CD4-positive, CD25-positive, alpha-beta regulatory T cell (primary cell): Measurements from ENCODE around the gene DNAH8. TPM values are rescaled to one million over a fixed set of nuclear protein-coding genes. Genes with fewer than 3 reads are reported as not detected.

Source experiments
- ATAC-seq, 2 donors: fragments of 150-1000 bp; cut with Tn5 transposase; one replicate each; pipeline ENCODE4 v1.10.0; 2021; ENCODE audit warnings: low read depth in 2 of 2, moderate number of reproducible peaks in 2 of 2, moderate library complexity in 1 of 2
- DNase-seq, 3 donors: peaks; one replicate each; pipeline versions ENCODE4 v3.0.0 to v3.0.0-alpha.2; 2012 to 2022; ENCODE audit warnings: mixed read lengths in 1 of 3
- H3K27ac ChIP-seq: one replicate; pipeline ENCODE4 v1.7.0; 2013; ENCODE audit warnings: mild to moderate bottlenecking, low read length; ENCODE audit not compliant: insufficient read depth, poor library complexity, severe bottlenecking
- H3K27me3 ChIP-seq: one replicate; pipeline ENCODE4 v1.7.0; 2013; ENCODE audit warnings: low read length; ENCODE audit not compliant: control insufficient read depth, insufficient read depth
- H3K36me3 ChIP-seq: one replicate; pipeline ENCODE4 v1.7.0; 2013; ENCODE audit warnings: mild to moderate bottlenecking, low read length, moderate library complexity; ENCODE audit not compliant: control insufficient read depth, insufficient read depth
- H3K4me1 ChIP-seq: 2 replicates; pipeline ENCODE4 v1.7.0; 2013; ENCODE audit warnings: mild to moderate bottlenecking, low read length; ENCODE audit not compliant: insufficient read depth, control insufficient read depth, poor library complexity, severe bottlenecking
- H3K4me3 ChIP-seq: one replicate; pipeline ENCODE4 v1.7.0; 2013; ENCODE audit warnings: low read depth, mild to moderate bottlenecking, low read length, moderate library complexity
- H3K9me3 ChIP-seq, 2 experiments: 1 replicate in 1 of 2; 2 replicates in 1 of 2; pipeline ENCODE4 v1.7.0; 2013; ENCODE audit warnings: low read length in 2 of 2, mild to moderate bottlenecking in 1 of 2, moderate library complexity in 1 of 2; ENCODE audit not compliant: control insufficient read depth in 2 of 2
- H3K27ac Mint-ChIP-seq, 3 donors: one replicate each; pipeline ENCODE4 v1.8.0; 2020 to 2022; ENCODE audit warnings: mild to moderate bottlenecking in 3 of 3, mixed read lengths in 3 of 3, moderate library complexity in 2 of 3
- H3K27me3 Mint-ChIP-seq: one replicate; pipeline ENCODE4 v1.8.0; 2022; ENCODE audit warnings: mild to moderate bottlenecking, mixed read lengths
- H3K36me3 Mint-ChIP-seq: one replicate; pipeline ENCODE4 v1.8.0; 2020; ENCODE audit warnings: mixed read lengths
- H3K4me1 Mint-ChIP-seq, 4 donors: one replicate each; pipeline ENCODE4 v1.8.0; 2020 to 2022; ENCODE audit warnings: mixed read lengths in 4 of 4, mild to moderate bottlenecking in 1 of 4
- H3K4me3 Mint-ChIP-seq, 4 donors: one replicate each; pipeline ENCODE4 v1.8.0; 2020 to 2022; ENCODE audit warnings: mild to moderate bottlenecking in 4 of 4, mixed read lengths in 4 of 4, moderate library complexity in 3 of 4
- H3K9me3 Mint-ChIP-seq, 7 donors: one replicate each; pipeline ENCODE4 v1.8.0; 2020 to 2022; ENCODE audit warnings: mixed read lengths in 7 of 7, mild to moderate bottlenecking in 3 of 7, moderate library complexity in 2 of 7
- polyA plus RNA-seq, 4 donors: library from polyadenylated mRNA; unstranded; fragments of 300-500 nt; fragmentation: Illumina TruSeq; gene quantifications; one replicate each; pipeline ENCODE4 v1.2.3, GENCODE V29; 2021
- total RNA-seq: library from RNA; stranded (reverse); gene quantifications from one replicate; pipeline ENCODE4 v1.2.3, GENCODE V29; 2022

DNAH8 gene
- total and polyA plus RNA-seq, 5 donors from 2014 or later: 0.05 to 1.2 (median 0.57) TPM

- no peak overlapping the region for H3K4me3 ChIP-seq
- ATAC-seq: no peak
Observed at GRCh38 chr6:38847497-38847896, 132.4 kb downstream of the DNAH8 start.

GRCh38 chr6:38848760-38849159 lies 133.6 kb downstream of the DNAH8 start:
- ATAC-seq (no peak), DNase-seq (no peak)
- Mint-ChIP-seq H3K4me1 (no peaks in the 10 kb centered on the region), H3K9me3 (peaks cover 0 to 3% (median 0%) of the 10 kb centered on the region in 7 donors), H3K27ac (no peak overlapping the region), H3K4me3 (no peak overlapping the region), H3K27me3 (peaks cover 27% of the 10 kb centered on the region), H3K36me3 (no peaks in the 10 kb centered on the region)
- H3K27me3 ChIP-seq: peaks cover 18% of the 10 kb centered on the region
- no peaks in the 10 kb centered on the region for H3K4me1 ChIP-seq
- H3K36me3 ChIP-seq: no peaks in the 10 kb centered on the region
- H3K27ac ChIP-seq: no peak overlapping the region
- H3K4me3 ChIP-seq: no peak overlapping the region
- no peaks in the 10 kb centered on the region for H3K9me3 ChIP-seq

More at GRCh38 chr6:38847497-38847896, 132.4 kb downstream of the DNAH8 start:
- Histone ChIP-seq H3K36me3 (no peaks in the 10 kb centered on the region), H3K27me3 (peaks cover 18% of the 10 kb centered on the region), H3K9me3 (no peaks in the 10 kb centered on the region), H3K27ac (no peak overlapping the region), H3K4me1 (no peaks in the 10 kb centered on the region)
- H3K4me1 Mint-ChIP-seq: no peaks in the 10 kb centered on the region
- peaks cover 30% of the 10 kb centered on the region for H3K27me3 Mint-ChIP-seq
- DNase-seq: no peak
- peaks cover 0 to 4% (median 0%) of the 10 kb centered on the region in 7 donors for H3K9me3 Mint-ChIP-seq
- H3K36me3 Mint-ChIP-seq: no peaks in the 10 kb centered on the region
- H3K27ac Mint-ChIP-seq: no peak overlapping the region
- H3K4me3 Mint-ChIP-seq: no peak overlapping the region

GRCh38 chr6:38852215-38852614 lies 137.1 kb downstream of the DNAH8 start:
- Mint-ChIP-seq H3K27me3 (peaks cover 18% of the 10 kb centered on the region), H3K4me1 (no peaks in the 10 kb centered on the region), H3K9me3 (no peaks in the 10 kb centered on the region), H3K27ac (no peak overlapping the region), H3K36me3 (no peaks in the 10 kb centered on the region), H3K4me3 (no peak overlapping the region)
- Histone ChIP-seq H3K4me3 (no peak overlapping the region), H3K27ac (no peak overlapping the region), H3K4me1 (no peaks in the 10 kb centered on the region), H3K9me3 (no peaks in the 10 kb centered on the region), H3K27me3 (peaks cover 16% of the 10 kb centered on the region), H3K36me3 (no peaks in the 10 kb centered on the region)
- DNase-seq (no peak), ATAC-seq (no peak)

GRCh38 chr6:38853236-38853635 lies 138.1 kb downstream of the DNAH8 start:
- Mint-ChIP-seq H3K27me3 (peaks cover 20% of the 10 kb centered on the region), H3K36me3 (no peaks in the 10 kb centered on the region), H3K27ac (no peak overlapping the region), H3K9me3 (no peaks in the 10 kb centered on the region), H3K4me1 (no peaks in the 10 kb centered on the region), H3K4me3 (no peak overlapping the region)
- H3K36me3 ChIP-seq: no peaks in the 10 kb centered on the region
- DNase-seq (no peak), ATAC-seq (no peak)
- H3K4me3 ChIP-seq: no peak overlapping the region
- H3K4me1 ChIP-seq: no peaks in the 10 kb centered on the region
- H3K9me3 ChIP-seq: no peaks in the 10 kb centered on the region
- H3K27me3 ChIP-seq: peaks cover 8% of the 10 kb centered on the region
- no peak overlapping the region for H3K27ac ChIP-seq

GRCh38 chr6:38856492-38856891 lies 141.4 kb downstream of the DNAH8 start:
- Histone ChIP-seq H3K4me3 (no peak overlapping the region), H3K27me3 (peaks cover 3% of the 10 kb centered on the region), H3K27ac (no peak overlapping the region), H3K36me3 (no peaks in the 10 kb centered on the region), H3K9me3 (no peaks in the 10 kb centered on the region), H3K4me1 (no peaks in the 10 kb centered on the region)
- Mint-ChIP-seq H3K9me3 (peaks cover 0 to 1% (median 0%) of the 10 kb centered on the region in 7 donors), H3K4me1 (no peaks in the 10 kb centered on the region), H3K27me3 (peaks cover 24% of the 10 kb centered on the region), H3K4me3 (no peak overlapping the region), H3K36me3 (no peaks in the 10 kb centered on the region), H3K27ac (no peak overlapping the region)
- DNase-seq (no peak), ATAC-seq (no peak)

- no peaks in the 10 kb centered on the region for H3K36me3 ChIP-seq
- H3K4me1 ChIP-seq: no peaks in the 10 kb centered on the region
- no peak overlapping the region for H3K4me3 Mint-ChIP-seq
- H3K4me1 Mint-ChIP-seq: no peaks in the 10 kb centered on the region
- no peak overlapping the region for H3K4me3 ChIP-seq
- peaks cover 15% of the 10 kb centered on the region for H3K27me3 Mint-ChIP-seq
- DNase-seq (no peak), ATAC-seq (no peak)
- no peak overlapping the region for H3K27ac ChIP-seq
- H3K9me3 Mint-ChIP-seq: peaks cover 0 to 1% (median 0%) of the 10 kb centered on the region in 7 donors
- H3K27me3 ChIP-seq: peaks cover 3% of the 10 kb centered on the region
- H3K27ac Mint-ChIP-seq: no peak overlapping the region
- no peaks in the 10 kb centered on the region for H3K9me3 ChIP-seq
- no peaks in the 10 kb centered on the region for H3K36me3 Mint-ChIP-seq
Observed at GRCh38 chr6:38857815-38858214, 142.7 kb downstream of the DNAH8 start.

GRCh38 chr6:38860041-38860440 lies 144.9 kb downstream of the DNAH8 start:
- no peak for ATAC-seq
- no peaks in the 10 kb centered on the region for H3K4me1 Mint-ChIP-seq
- Histone ChIP-seq H3K4me3 (no peak overlapping the region), H3K36me3 (no peaks in the 10 kb centered on the region), H3K27ac (no peak overlapping the region), H3K27me3 (peaks cover 3% of the 10 kb centered on the region), H3K4me1 (no peaks in the 10 kb centered on the region), H3K9me3 (no peaks in the 10 kb centered on the region)
- H3K27me3 Mint-ChIP-seq: peaks cover 22% of the 10 kb centered on the region
- H3K4me3 Mint-ChIP-seq: no peak overlapping the region
- H3K36me3 Mint-ChIP-seq: no peaks in the 10 kb centered on the region
- H3K9me3 Mint-ChIP-seq: peaks cover 0 to 1% (median 0%) of the 10 kb centered on the region in 7 donors
- H3K27ac Mint-ChIP-seq: no peak overlapping the region
- DNase-seq: no peak

- Histone ChIP-seq H3K27ac (no peak overlapping the region), H3K36me3 (no peaks in the 10 kb centered on the region), H3K27me3 (peaks cover 3% of the 10 kb centered on the region), H3K4me3 (no peak overlapping the region), H3K4me1 (no peaks in the 10 kb centered on the region), H3K9me3 (no peaks in the 10 kb centered on the region)
- no peak overlapping the region for H3K4me3 Mint-ChIP-seq
- no peaks in the 10 kb centered on the region for H3K4me1 Mint-ChIP-seq
- H3K36me3 Mint-ChIP-seq: no peaks in the 10 kb centered on the region
- no peak for ATAC-seq
- H3K9me3 Mint-ChIP-seq: peaks cover 0 to 1% (median 0%) of the 10 kb centered on the region in 7 donors
- H3K27me3 Mint-ChIP-seq: peaks cover 23% of the 10 kb centered on the region
- DNase-seq: no peak
- no peak overlapping the region for H3K27ac Mint-ChIP-seq
Observed at GRCh38 chr6:38861926-38862401, 146.9 kb downstream of the DNAH8 start.
